ENCODE results near the gene F3. TPM values are rescaled to one million over a fixed set of nuclear protein-coding genes. Genes with fewer than 3 reads are reported as not detected.

Gene F3
- polyA plus RNA-seq, 1 of the 3 experiments (the other 2 are of a cell fraction), result 1.8 TPM

DNA sequence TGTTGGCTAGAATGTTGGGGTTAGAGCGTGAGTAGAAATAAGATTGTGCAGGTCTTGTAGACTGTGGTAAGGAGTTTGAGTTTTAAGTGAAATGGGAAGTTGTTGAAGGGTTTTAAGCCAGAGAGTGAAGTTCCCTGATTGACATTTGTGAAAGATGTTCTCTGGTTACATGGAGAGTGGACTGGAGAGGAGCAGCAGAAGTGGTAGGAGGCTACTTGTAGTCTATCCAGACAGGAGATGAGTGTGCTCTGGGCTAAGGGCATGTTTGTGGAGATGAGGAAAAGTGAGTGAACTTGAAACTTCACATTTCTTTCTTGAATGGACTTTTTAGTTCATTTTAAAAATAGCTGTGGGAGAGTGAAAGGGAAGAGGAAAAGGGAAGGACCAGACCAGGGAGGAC is 37.0 kb downstream of the F3 start:
- no peaks in the 10 kb centered on the region for H3K27me3 ChIP-seq (ENCODE audit: insufficient read depth)
- peaks cover 28 to 30% of the 10 kb centered on the region in 2 experiments for H3K36me3 ChIP-seq (replicated peaks in 1 of 2; ENCODE audit: control insufficient read depth in 1 of 2, insufficient read depth in 2 of 2, low read length in 1 of 2)
- H3K79me2 ChIP-seq (ENCODE audit: insufficient read depth), result no peaks in the 10 kb centered on the region
- H3F3A ChIP-seq (replicated peaks; ENCODE audit: insufficient read depth), result no peaks in the 10 kb centered on the region
- no peak overlapping the region for H3K4me3 ChIP-seq (ENCODE audit: low read depth in 2 of 2, low read length in 1 of 2)
- DNase-seq, result no peak
- H3K9ac ChIP-seq, result no peak overlapping the region
- H3K27ac ChIP-seq (ENCODE audit: low read depth in 2 of 2, low read length in 1 of 2), result no peak overlapping the region
- H3K9me3 ChIP-seq, result no peaks in the 10 kb centered on the region
- no peaks in the 10 kb centered on the region for H3K9me2 ChIP-seq
- no peak overlapping the region for H3K4me2 ChIP-seq
- ChIA-PET POLR2A (no interaction called here), CTCF (interaction anchor here (1.0 to 2.5 kb wide), 4 partner anchors 10 to 302 kb away, joined by 4 to 10 read pairs (median 4); no protein-coding TSS in a partner anchor)
- no peaks in the 10 kb centered on the region for H4K20me1 ChIP-seq (ENCODE audit: insufficient read depth)
- no peak for TF ChIP-seq EZH2phosphoT487 (IDR thresholded peaks at IDR 0.05; ENCODE audit: borderline replicate concordance, low read depth)
- TF ChIP-seq USF1 (IDR thresholded peaks at IDR 0.05; ENCODE audit: borderline replicate concordance, low read depth), result no peak
- no peak for TF ChIP-seq RCOR1 (IDR thresholded peaks at IDR 0.05; ENCODE audit: low read length)
- TF ChIP-seq GABPA (IDR thresholded peaks at IDR 0.05; ENCODE audit: low read depth), result no peak
- TF ChIP-seq YY1 (IDR thresholded peaks at IDR 0.05; ENCODE audit: low read depth), result no peak
- TF ChIP-seq RXRA (IDR thresholded peaks at IDR 0.05; ENCODE audit: borderline replicate concordance, low read depth), result no peak
- no peak for TF ChIP-seq MXI1 (IDR thresholded peaks at IDR 0.05; ENCODE audit: low read depth, low read length)
- no peak for TF ChIP-seq ELF1 (IDR thresholded peaks at IDR 0.05)
- TF ChIP-seq, protein P1, sequence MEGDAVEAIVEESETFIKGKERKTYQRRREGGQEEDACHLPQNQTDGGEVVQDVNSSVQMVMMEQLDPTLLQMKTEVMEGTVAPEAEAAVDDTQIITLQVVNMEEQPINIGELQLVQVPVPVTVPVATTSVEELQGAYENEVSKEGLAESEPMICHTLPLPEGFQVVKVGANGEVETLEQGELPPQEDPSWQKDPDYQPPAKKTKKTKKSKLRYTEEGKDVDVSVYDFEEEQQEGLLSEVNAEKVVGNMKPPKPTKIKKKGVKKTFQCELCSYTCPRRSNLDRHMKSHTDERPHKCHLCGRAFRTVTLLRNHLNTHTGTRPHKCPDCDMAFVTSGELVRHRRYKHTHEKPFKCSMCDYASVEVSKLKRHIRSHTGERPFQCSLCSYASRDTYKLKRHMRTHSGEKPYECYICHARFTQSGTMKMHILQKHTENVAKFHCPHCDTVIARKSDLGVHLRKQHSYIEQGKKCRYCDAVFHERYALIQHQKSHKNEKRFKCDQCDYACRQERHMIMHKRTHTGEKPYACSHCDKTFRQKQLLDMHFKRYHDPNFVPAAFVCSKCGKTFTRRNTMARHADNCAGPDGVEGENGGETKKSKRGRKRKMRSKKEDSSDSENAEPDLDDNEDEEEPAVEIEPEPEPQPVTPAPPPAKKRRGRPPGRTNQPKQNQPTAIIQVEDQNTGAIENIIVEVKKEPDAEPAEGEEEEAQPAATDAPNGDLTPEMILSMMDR (IDR thresholded peaks at IDR 0.05), result no peak
- no peak for TF ChIP-seq TAF1 (IDR thresholded peaks at IDR 0.05; ENCODE audit: borderline replicate concordance, low read depth, low read length)
- TF ChIP-seq GATA2 (CRISPR knock-in tag; IDR thresholded peaks at IDR 0.05), result no peak
- TF ChIP-seq, protein P2, sequence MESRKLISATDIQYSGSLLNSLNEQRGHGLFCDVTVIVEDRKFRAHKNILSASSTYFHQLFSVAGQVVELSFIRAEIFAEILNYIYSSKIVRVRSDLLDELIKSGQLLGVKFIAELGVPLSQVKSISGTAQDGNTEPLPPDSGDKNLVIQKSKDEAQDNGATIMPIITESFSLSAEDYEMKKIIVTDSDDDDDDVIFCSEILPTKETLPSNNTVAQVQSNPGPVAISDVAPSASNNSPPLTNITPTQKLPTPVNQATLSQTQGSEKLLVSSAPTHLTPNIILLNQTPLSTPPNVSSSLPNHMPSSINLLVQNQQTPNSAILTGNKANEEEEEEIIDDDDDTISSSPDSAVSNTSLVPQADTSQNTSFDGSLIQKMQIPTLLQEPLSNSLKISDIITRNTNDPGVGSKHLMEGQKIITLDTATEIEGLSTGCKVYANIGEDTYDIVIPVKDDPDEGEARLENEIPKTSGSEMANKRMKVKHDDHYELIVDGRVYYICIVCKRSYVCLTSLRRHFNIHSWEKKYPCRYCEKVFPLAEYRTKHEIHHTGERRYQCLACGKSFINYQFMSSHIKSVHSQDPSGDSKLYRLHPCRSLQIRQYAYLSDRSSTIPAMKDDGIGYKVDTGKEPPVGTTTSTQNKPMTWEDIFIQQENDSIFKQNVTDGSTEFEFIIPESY (IDR thresholded peaks at IDR 0.05; ENCODE audit: borderline replicate concordance, low read depth), result no peak
- TF ChIP-seq JUND (IDR thresholded peaks at IDR 0.05), result no peak
- TF ChIP-seq TEAD4 (IDR thresholded peaks at IDR 0.05; ENCODE audit: borderline replicate concordance, insufficient read depth), result no peak
- TF ChIP-seq, protein P3, sequence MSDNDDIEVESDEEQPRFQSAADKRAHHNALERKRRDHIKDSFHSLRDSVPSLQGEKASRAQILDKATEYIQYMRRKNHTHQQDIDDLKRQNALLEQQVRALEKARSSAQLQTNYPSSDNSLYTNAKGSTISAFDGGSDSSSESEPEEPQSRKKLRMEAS (IDR thresholded peaks at IDR 0.05; ENCODE audit: low read depth), result no peak
- TF ChIP-seq, protein P4, sequence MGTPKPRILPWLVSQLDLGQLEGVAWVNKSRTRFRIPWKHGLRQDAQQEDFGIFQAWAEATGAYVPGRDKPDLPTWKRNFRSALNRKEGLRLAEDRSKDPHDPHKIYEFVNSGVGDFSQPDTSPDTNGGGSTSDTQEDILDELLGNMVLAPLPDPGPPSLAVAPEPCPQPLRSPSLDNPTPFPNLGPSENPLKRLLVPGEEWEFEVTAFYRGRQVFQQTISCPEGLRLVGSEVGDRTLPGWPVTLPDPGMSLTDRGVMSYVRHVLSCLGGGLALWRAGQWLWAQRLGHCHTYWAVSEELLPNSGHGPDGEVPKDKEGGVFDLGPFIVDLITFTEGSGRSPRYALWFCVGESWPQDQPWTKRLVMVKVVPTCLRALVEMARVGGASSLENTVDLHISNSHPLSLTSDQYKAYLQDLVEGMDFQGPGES (IDR thresholded peaks at IDR 0.05; ENCODE audit: low read depth, low read length), result no peak
- TF ChIP-seq, protein P5, sequence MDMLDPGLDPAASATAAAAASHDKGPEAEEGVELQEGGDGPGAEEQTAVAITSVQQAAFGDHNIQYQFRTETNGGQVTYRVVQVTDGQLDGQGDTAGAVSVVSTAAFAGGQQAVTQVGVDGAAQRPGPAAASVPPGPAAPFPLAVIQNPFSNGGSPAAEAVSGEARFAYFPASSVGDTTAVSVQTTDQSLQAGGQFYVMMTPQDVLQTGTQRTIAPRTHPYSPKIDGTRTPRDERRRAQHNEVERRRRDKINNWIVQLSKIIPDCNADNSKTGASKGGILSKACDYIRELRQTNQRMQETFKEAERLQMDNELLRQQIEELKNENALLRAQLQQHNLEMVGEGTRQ (IDR thresholded peaks at IDR 0.05; ENCODE audit: borderline replicate concordance, low read depth, low read length), result no peak
- TF ChIP-seq RAD21 (IDR thresholded peaks at IDR 0.05; ENCODE audit: low read length), result no peak
- 100% methylated on average over 1 of the region's 1 CpG for WGBS (ENCODE audit: low lambda C conversion rate)
- H3K4me1 ChIP-seq (ENCODE audit: control insufficient read depth in 1 of 2, insufficient read depth in 2 of 2, low read depth in 1 of 2, low read length in 1 of 2), result no peaks in the 10 kb centered on the region
- H2AFZ ChIP-seq (ENCODE audit: low read depth), result no peak overlapping the region
